Heart right ventricle (tissue), 16 donors: Measurements from ENCODE around the gene PRC1. TPM values are rescaled to one million over a fixed set of nuclear protein-coding genes. Genes with fewer than 3 reads are reported as not detected.
A peak's percentile ranks its signal among the peaks of the same experiment; 100 is the strongest.

Experiments
- ATAC-seq, 8 donors: fragments of 200-7000 bp; cut with Tn5 transposase; one replicate each; pipeline ENCODE4 v1.9.1; 2020; ENCODE audit warnings: mild to moderate bottlenecking in 8 of 8, moderate library complexity in 8 of 8, moderate number of reproducible peaks in 1 of 8
- DNase-seq, 2 donors: peaks; one replicate each; pipeline ENCODE4 v3.0.0-alpha.2; 2020
- H3K27ac ChIP-seq, 10 donors: fragments of 200-600 bp; sonication (generic) in 2 of 10; one replicate each; pipeline versions ENCODE4 v1.5.0 to v1.8.0; 2020 to 2022; ENCODE audit warnings: mild to moderate bottlenecking in 3 of 10
- H3K27me3 ChIP-seq, 7 donors: fragments of 200-600 bp; one replicate each; pipeline ENCODE4 v1.8.0; 2021 to 2022; ENCODE audit warnings: mild to moderate bottlenecking in 2 of 7
- H3K36me3 ChIP-seq, 9 donors: fragments of 200-600 bp; sonication (generic) in 1 of 9; one replicate each; pipeline versions ENCODE4 v1.5.0 to v1.8.0; 2020 to 2022; ENCODE audit warnings: mild to moderate bottlenecking in 2 of 9
- H3K4me1 ChIP-seq, 9 donors: fragments of 200-600 bp; sonication (generic) in 1 of 9; one replicate each; pipeline versions ENCODE4 v1.5.0 to v1.8.0; 2020 to 2022; ENCODE audit warnings: mild to moderate bottlenecking in 4 of 9
- H3K4me3 ChIP-seq, 10 donors: fragments of 200-600 bp; sonication (generic) in 2 of 10; one replicate each; pipeline versions ENCODE4 v1.5.0 to v1.8.0; 2020 to 2022; ENCODE audit warnings: mild to moderate bottlenecking in 7 of 10, moderate library complexity in 2 of 10
- H3K9me3 ChIP-seq, 11 donors: fragments of 200-600 bp in 10 of 11; sonication (generic) in 2 of 11; one replicate each; pipeline versions ENCODE4 v1.5.0 to v1.8.0; 2013 to 2022; ENCODE audit warnings: mild to moderate bottlenecking in 2 of 11, control low read depth in 1 of 11, moderate library complexity in 1 of 11
- CTCF ChIP-seq, 9 donors: fragments of 200-600 bp; sonication (generic) in 2 of 9; IDR thresholded peaks; one replicate each; pipeline versions ENCODE4 v1.5.0 to v1.8.0; 2021 to 2022; ENCODE audit warnings: antibody characterized with exemption in 9 of 9, mild to moderate bottlenecking in 5 of 9, moderate library complexity in 1 of 9
- WGBS, 2 donors: extraction: QIAGEN DNeasy Blood & Tissue Kit; methylation state at CpG; one replicate each; pipeline ENCODE4 v1.1.7; 2013; ENCODE audit warnings: inconsistent platforms in 1 of 2; 5-methylcytosine and 5-hydroxymethylcytosine counted together
- intact Hi-C, 10 donors: fragments of 100-400 bp; cut with DNase I; formaldehyde crosslinking; loops; one replicate each; pipeline versions ENCODE4 v1.11.1 to v1.14.2; 2022
- polyA plus RNA-seq, 2 donors: library from polyadenylated mRNA; stranded (reverse); fragments of 200-250 nt; gene quantifications; one replicate each; pipeline ENCODE4 v1.2.3, GENCODE V29; 2013
- total RNA-seq, 10 donors: library from RNA; stranded (reverse); fragmentation: NEBNext Ultra II Directional in 3 of 10; extraction: Animal tissue kit (Norgen Biotek cat#: 25700) in 3 of 10; gene quantifications; one replicate each; pipeline versions ENCODE4 v1.2.1 to v1.2.4, GENCODE V29; 2021 to 2023
- donor health status: Arrhythmogenic right ventricular cardiomyopathy.
- donor health status: ischemic (EF 13 %, LVEDD 7.1; RV severe dilation, severe dysfunction).
- donor health status: healthy with polysubstance abuse.
- donor health status: DM: no; HTN: yes; CAD: no.
- donor health status: DM: no; HTN: no; CAD: no.
- donor health status: ischemic (EF 25% LVEDD 6.9; RV normal size, moderate dysfunction).
- donor health status: ischemic (EF 25% LVEDD 5.7; RV mildly dilated, moderate dysfunction).
- donor health status: healthy.
- donor health status: DM: yes; HTN: yes; CAD: no.
- donor health status: Ischemic cardiomyopathy.
- donor health status: ischemic (EF 35%, LVEDD 5.7; RV mildly dilated, moderate dysfunction).
- donor health status: nonischemic (EF 11% LVEDD 7.7; RV severe dilation, severe dysfunction).
- donor health status: DM: yes; HTN: yes; CAD: no.
- donor health status: PGD.
- donor health status: ischemic (EF 29% LVEDD 5.4; RV normal size, mild dysfunction).
- donor health status: nonischemic (EF 23%, LVEDD 6.1; RV moderate dilation, normal function).

PRC1 gene
- total and polyA plus RNA-seq, 12 donors, result 2.1 to 16.2 (median 4.6) TPM

DNA sequence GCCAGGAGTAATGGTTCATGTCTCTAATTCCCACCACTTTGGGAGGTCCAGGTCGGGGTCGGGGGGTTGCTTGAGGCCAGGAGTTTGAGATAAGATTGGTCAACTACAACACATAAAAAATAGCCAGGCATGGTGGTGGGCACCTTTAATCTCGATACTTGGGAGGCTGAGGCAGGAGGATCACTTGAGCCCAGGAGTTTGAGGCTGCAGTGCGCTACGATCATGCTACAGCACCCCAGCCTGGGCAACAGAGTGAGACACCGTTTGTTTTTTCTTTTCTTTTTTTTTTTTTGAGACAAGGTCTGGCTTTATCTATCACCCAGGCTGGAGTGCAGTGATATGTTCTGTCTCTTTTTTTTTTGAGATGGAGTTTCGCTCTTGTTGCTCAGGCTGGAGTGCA, 29.4 kb upstream of the PRC1 start:
- Histone ChIP-seq H3K4me1 (peaks cover 0 to 25% (median 23%) of the 10 kb centered on the region in 9 donors), H3K9me3 (no peaks in the 10 kb centered on the region), H3K27me3 (no peaks in the 10 kb centered on the region), H3K27ac (no peak overlapping the region), H3K36me3 (no peaks in the 10 kb centered on the region), H3K4me3 (peak overlapping the region in 1 of 10 donors; percentile 81)
- TF ChIP-seq CTCF (IDR thresholded peaks at IDR 0.05), result no peak
- DNase-seq (no peak), ATAC-seq (no peak)
- intact Hi-C loops, result loop anchor here in 3 of 10 donors (2.0 to 10.0 kb wide), 3 partner anchors 29 to 69 kb away; partner anchors contain the start of genes PRC1 (in 2 of the 3) and RCCD1 (in 1 of the 3)
- WGBS, 2 donors, result 88 to 91% methylated on average over 7 of the region's 7 CpGs

GRCh38 chr15:91022832-91023129, 28.4 kb upstream of the PRC1 start:
- intact Hi-C loops, result loop anchor here in 3 of 10 donors (2.0 to 10.0 kb wide), 3 partner anchors 28 to 68 kb away; partner anchors contain the start of genes PRC1 (in 2 of the 3) and RCCD1 (in 1 of the 3)
- peaks cover 0 to 30% (median 23%) of the 10 kb centered on the region in 9 donors for H3K4me1 ChIP-seq
- H3K4me3 ChIP-seq, result peak overlapping the region; percentile 53 to 96 (median 90)
- no peak for TF ChIP-seq CTCF (IDR thresholded peaks at IDR 0.05)
- H3K27ac ChIP-seq, result peak overlapping the region in 9 of 10 donors; percentile 46 to 90 (median 78)
- peak in 2 of 8 donors; percentile 7 to 11 for ATAC-seq
- H3K27me3 ChIP-seq, result no peaks in the 10 kb centered on the region
- no peak for DNase-seq
- H3K36me3 ChIP-seq, result peaks cover 0 to 4% (median 0%) of the 10 kb centered on the region in 9 donors
- no peaks in the 10 kb centered on the region for H3K9me3 ChIP-seq
- WGBS, 2 donors, result 35 to 41% methylated on average over 1 of the region's 1 CpG

- H3K9me3 ChIP-seq, result no peaks in the 10 kb centered on the region
- ATAC-seq, result peak; percentile 90 to 97 (median 94)
- no peaks in the 10 kb centered on the region for H3K27me3 ChIP-seq
- H3K4me3 ChIP-seq, result peak within 1 kb of the TSS; percentile 53 to 96 (median 90)
- intact Hi-C loops, result loop anchor here in 3 of 10 donors (2.0 to 10.0 kb wide), 3 partner anchors 27 to 67 kb away; partner anchors contain the start of genes PRC1 (in 2 of the 3) and RCCD1 (in 1 of the 3)
- H3K36me3 ChIP-seq, result peaks cover 0 to 9% (median 0%) of the 10 kb centered on the region in 9 donors
- TF ChIP-seq CTCF (IDR thresholded peaks at IDR 0.05), result peak in 2 of 9 donors; percentile 2 to 15
- peak within 1 kb of the TSS in 9 of 10 donors; percentile 46 to 90 (median 78) for H3K27ac ChIP-seq
- 0 to 1% methylated on average over 48 of the region's 48 CpGs for WGBS, 2 donors
- H3K4me1 ChIP-seq, result peaks cover 0 to 30% (median 23%) of the 10 kb centered on the region in 9 donors
- peak; percentile 76 to 90 for DNase-seq
Observed at GRCh38 chr15:91022075-91022831, 27.9 kb upstream of the PRC1 start, which contains the start of gene VPS33B. TSS of gene VPS33B (minus strand) at chr15:91022594. CDS start at chr15:91022249, 345 bp downstream.

GRCh38 chr15:91021516-91022074, 27.3 kb upstream of the PRC1 start:
- Histone ChIP-seq H3K4me1 (peaks cover 0 to 30% (median 23%) of the 10 kb centered on the region in 9 donors), H3K27me3 (no peaks in the 10 kb centered on the region), H3K4me3 (peak overlapping the region; percentile 53 to 96 (median 90)), H3K36me3 (peaks cover 0 to 14% (median 4%) of the 10 kb centered on the region in 9 donors), H3K9me3 (no peaks in the 10 kb centered on the region), H3K27ac (peak overlapping the region in 8 of 10 donors; percentile 46 to 90 (median 80))
- DNase-seq (peak in 1 of 2 donors; percentile 9), ATAC-seq (peak in 3 of 8 donors; percentile 6 to 20 (median 9))
- TF ChIP-seq CTCF (IDR thresholded peaks at IDR 0.05), result no peak
- intact Hi-C loops, result loop anchor here in 3 of 10 donors (2.0 to 10.0 kb wide), 3 partner anchors 27 to 67 kb away; partner anchors contain the start of genes PRC1 (in 2 of the 3) and RCCD1 (in 1 of the 3)
- 7 to 10% methylated on average over 4 of the region's 4 CpGs for WGBS, 2 donors
